Measurements from ENCODE around the gene SOX6.

Gene SOX6

GRCh38 chr11:16265022-16265421 lies 91.3 kb downstream of the SOX6 start:
- no peak for DNase-seq

DNA sequence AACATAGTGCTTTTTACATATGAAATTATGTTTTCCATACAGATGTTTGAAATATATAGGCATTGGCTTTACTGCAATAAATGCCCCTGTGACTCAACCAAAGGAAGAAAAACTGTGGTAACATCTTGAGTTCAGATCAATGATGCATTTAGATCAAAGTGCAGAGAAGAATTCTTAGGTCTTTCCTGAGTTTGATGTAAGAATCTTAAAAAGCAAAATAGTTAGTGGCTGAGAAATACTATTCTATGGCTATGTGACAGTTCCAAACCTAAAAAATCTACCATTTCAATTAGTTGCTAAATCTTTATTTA lies 93.7 kb downstream of the SOX6 start:
- no peak for DNase-seq

GRCh38 chr11:16261836-16262644 lies 94.3 kb downstream of the SOX6 start:
- DNase-seq = no peak

GRCh38 chr11:16252373-16252772 lies 104.0 kb downstream of the SOX6 start:
- DNase-seq = no peak

GRCh38 chr11:16248248-16248647 lies 108.1 kb downstream of the SOX6 start:
- DNase-seq = no peak

DNA sequence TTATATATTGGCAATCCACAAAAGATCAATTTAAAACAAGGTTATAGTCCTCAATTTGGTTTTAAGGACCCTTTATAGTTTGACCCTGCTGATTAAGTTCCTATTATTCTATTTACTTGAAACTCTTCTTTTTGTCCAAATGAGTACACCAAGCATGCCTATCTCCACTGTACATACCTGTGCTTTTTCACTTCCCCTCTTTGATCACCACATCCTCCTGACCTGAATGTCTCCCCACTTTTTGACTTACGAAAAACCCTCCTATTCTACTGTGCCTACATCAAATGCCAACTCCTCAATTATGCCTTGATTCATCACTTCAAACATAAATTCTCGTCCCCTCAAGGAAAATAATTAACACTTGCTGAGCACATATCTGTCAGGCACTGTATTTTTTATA lies 113.5 kb downstream of the SOX6 start:
- no peak for DNase-seq

- no peak for DNase-seq
These were observed 115.7 kb downstream of the SOX6 start for GRCh38 chr11:16240687-16241086.

- peak in 2 of 3 experiments; percentile 4 to 42 for DNase-seq
These were observed 116.9 kb downstream of the SOX6 start for GRCh38 chr11:16239141-16240105.

DNA sequence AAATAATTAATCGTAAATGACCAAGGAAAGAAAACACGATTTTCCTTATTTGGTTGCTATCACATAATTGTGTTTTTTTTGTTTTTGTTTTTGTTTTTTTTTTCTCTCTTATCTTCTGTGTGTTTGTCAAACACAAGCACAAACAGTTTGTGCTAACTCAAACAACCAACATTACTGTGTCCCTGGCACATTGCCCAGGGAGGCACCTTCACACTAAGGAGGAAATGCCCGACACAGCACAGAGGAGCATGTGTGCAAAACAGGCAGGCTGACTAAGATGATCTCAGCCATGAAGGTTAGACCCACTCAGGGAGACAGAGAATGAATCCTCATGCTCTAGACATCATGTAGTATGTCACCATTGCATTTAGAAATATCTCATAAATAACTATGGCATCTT lies 130.1 kb downstream of the SOX6 start:
- DNase-seq = peak; percentile 43 to 87 (median 52)

- DNase-seq = no peak
These were observed 130.7 kb downstream of the SOX6 start for GRCh38 chr11:16225623-16226022.

DNA sequence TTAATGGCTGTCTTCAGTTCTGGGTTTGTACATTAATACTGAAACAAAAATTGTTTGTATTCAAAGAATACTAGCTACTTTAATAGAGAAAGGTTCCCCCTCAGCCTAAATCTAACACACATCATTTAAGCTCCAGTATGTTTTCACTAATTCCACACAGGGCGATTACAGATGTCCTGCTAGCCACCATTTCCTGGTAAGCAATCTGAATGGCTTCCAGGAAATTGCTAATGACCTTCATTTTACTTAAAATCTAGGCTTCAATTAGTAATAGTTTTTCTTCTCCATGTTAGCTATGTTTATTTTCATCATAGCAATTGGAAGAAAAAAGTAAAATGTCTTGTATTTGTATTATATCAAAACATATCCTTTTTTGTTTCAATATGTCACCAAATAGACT lies 132.8 kb downstream of the SOX6 start:
- DNase-seq = peak in 1 of 3 experiments; percentile 20

- no peak for DNase-seq
These were observed 138.7 kb downstream of the SOX6 start for GRCh38 chr11:16217631-16218030.

- DNase-seq = no peak
These were observed 139.5 kb downstream of the SOX6 start for GRCh38 chr11:16216831-16217230.

DNA sequence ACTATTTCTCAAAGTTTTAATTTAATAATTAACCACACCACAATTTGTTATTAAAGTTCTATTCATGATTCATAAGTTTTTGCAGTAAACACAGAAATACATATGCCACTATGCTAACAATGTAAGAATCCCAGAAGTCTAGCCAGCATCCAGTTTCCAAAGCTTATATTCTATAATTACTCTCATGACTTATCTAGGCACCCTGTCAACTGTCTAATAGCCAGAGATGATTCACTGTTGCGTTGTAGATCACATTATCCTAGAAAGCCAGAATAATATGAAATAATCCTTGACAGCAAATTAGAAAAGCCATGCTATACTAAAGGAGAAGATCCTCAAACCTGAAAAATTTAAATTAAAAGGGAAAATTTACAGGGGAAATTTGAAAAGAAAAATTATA lies 141.0 kb downstream of the SOX6 start:
- no peak for DNase-seq

DNA sequence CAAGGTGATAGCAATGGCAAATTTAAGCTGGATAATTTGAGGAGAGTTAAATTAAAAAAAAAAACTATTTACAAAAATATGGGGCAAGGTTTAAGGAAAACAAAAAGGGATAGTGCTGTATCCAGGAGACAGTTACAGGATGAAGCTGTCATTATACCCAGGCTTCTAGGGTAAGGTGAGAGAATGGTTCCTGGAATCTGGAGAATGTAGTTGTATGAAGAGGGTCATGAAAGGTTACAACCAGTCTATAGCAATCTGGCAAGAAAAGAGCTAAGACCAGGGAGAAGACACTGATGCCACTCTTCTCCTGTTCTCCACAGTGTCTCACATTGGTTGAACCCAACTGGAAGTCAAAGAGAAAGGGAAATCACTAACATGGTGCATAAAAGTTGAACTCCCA lies 144.9 kb downstream of the SOX6 start:
- no peak for DNase-seq

DNA sequence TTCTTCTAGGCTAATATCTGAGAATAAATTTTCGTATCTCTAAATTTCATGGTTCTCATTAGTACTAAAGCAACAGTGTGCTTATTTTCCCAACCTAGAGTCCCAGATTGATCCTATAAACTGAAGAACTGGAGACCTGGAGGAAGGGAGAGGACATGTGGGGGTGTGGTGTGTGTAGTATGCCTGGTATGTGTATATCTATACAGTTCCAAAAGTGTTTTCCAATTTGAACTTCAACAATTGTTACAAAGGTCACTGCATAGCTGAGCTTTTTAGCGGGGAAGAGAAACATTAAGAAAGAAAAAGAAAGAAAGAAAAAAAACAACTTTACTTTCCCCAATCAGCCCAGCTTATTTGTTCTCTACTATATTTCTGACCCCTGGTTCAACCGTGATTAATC lies 152.1 kb downstream of the SOX6 start:
- no peak for DNase-seq

- DNase-seq = no peak
These were observed 160.7 kb downstream of the SOX6 start for GRCh38 chr11:16195651-16196050.

- no peak for DNase-seq
These were observed 161.8 kb downstream of the SOX6 start for GRCh38 chr11:16194566-16194965.

- DNase-seq = no peak
These were observed 162.4 kb downstream of the SOX6 start for GRCh38 chr11:16193897-16194381.

GRCh38 chr11:16191868-16192240 lies 164.5 kb downstream of the SOX6 start:
- DNase-seq = peak; percentile 45 to 87 (median 76)

DNA sequence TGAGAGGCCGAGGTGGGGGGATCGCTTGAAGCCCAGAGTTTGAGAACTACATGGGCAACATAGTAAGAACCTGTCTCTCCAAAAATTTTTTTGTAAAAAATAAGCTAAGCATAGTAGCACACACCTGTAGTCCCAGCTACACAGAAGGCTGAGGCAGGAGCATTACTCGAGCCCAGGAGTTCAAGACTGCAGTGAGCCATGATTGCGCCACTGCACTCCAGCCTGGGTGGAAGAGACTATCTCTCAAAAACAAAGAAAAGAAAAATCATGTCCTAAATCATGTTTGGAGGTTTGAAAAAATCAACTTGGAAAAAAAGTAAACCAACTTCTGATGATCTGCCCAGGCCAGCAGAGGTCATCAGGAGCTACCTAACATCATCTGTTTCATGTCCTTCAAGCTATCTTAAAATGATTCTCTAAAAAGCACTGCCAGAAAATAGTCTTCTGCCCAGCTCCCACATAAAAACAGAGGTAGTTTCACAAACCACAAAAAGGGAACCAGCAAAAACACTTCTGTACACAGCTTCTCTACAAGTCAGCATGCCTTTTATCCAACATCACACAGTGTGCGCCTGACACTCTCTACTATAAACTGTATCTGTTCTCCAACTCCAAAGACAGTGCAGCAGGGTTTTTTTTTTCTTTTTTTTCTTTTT lies 165.0 kb downstream of the SOX6 start:
- DNase-seq = peak in 2 of 3 experiments; percentile 72

DNA sequence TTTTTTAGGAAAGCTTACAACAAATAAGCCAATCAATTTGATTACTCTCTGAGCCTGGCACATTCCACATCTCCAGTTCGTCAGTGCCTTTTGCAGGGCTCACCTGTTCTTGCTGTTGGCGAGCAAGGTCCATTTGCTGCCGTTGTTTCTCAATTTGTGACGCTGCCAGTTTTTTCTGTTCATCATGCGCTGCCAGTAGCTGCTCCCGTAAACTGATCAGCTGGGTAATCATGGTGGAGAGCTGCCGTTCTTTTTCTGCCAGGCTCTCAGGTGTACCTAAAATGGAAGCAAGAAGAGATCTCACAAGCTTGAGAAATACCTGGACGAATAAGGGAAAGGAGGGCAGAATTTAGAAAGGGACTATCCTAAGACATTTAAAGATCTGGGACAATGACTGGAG lies 169.7 kb downstream of the SOX6 start:
- no peak for DNase-seq

DNA sequence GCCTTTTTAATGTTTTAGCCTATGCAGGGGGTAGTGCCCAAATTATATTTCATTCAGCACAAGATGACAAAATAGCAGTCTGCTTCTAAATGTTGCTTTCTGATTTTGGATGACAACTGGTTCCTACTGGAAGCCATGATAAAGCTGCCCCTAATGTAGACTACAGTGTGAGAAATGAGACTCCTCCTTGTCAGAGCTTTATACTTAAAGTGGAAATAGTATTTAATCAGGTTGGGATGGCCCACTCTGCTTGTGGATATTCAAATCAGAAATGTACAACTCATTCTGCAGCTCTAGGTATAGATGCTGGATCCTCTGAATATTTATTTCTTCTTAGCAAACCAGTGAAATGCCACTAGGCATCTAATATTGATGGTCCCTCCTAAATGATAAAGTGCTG lies 171.3 kb downstream of the SOX6 start:
- no peak for DNase-seq

Data from NCI-H1417 (cell line).